GM12891 (cell line): ENCODE results near the gene CHSY1.

ENCODE experiments used
- DNase-seq: peaks from one replicate; pipeline ENCODE4 v3.0.0; 2011; ENCODE audit warnings: low spot score; ENCODE audit not compliant: insufficient read length
- FAIRE-seq: peaks from 2 replicates; lab custom pipeline; 2011; peaks lifted over from hg19 to GRCh38; lab: Jason Lieb, UNC
- PAX5 ChIP-seq: IDR thresholded peaks from 2 replicates; pipeline ENCODE4 v1.6.1; 2011; ENCODE audit warnings: low read length, moderate library complexity, mild to moderate bottlenecking; ENCODE audit not compliant: insufficient read depth, severe bottlenecking
- POLR2A ChIP-seq: IDR thresholded peaks from 2 replicates; pipeline ENCODE4 v1.6.1; 2011; ENCODE audit warnings: low read depth, low read length, control low read depth
- POLR2AphosphoS5 ChIP-seq: IDR thresholded peaks from 2 replicates; pipeline ENCODE4 v1.6.1; 2011; ENCODE audit warnings: low read depth, low read length, control low read depth
- POU2F2 ChIP-seq: IDR thresholded peaks from 2 replicates; pipeline ENCODE4 v1.6.1; 2011; ENCODE audit warnings: low read depth, mild to moderate bottlenecking, control low read depth, low read length, moderate library complexity
- SPI1 ChIP-seq: IDR thresholded peaks from 2 replicates; pipeline ENCODE4 v1.6.1; 2011; ENCODE audit warnings: low read depth, low read length, control low read depth
- TAF1 ChIP-seq: IDR thresholded peaks from 2 replicates; pipeline ENCODE4 v1.6.1; 2011; ENCODE audit warnings: low read depth, low read length, control low read depth

CHSY1 gene

DNA sequence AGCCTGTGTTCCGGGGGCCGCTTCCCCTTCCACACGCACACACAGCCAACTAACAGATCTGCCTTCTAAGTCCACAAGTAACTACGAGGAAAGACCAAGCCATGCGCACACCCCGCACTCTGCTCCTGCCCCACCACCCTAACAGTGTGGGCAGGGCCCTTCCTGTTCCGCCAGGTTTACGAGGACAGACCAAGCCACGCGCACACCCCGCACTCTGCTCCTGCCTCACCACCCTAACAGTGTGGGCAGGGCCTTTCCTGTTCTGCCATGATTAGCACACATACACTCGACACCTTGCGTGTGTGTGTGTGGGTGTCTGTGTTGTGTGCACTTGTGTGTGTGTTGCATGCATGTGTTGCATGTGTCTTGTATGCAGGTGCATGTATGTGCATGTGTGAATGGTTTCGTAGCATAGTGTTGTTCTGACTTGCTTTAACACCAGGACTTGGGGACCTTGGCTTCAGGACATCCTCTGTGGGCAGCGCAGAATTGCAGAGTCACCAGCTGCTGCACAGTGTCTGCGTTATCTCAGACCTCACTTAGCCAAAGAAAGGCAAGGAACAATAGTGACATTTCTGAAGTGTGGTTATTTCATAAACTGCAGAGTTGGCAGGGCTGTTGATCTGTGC is 114.4 kb downstream of the CHSY1 start:
- no peak for DNase-seq
- TF ChIP-seq POLR2A (no peak), POLR2AphosphoS5 (no peak), SPI1 (no peak), TAF1 (no peak), POU2F2 (no peak), PAX5 (no peak)
- FAIRE-seq: peak; percentile 84

DNA sequence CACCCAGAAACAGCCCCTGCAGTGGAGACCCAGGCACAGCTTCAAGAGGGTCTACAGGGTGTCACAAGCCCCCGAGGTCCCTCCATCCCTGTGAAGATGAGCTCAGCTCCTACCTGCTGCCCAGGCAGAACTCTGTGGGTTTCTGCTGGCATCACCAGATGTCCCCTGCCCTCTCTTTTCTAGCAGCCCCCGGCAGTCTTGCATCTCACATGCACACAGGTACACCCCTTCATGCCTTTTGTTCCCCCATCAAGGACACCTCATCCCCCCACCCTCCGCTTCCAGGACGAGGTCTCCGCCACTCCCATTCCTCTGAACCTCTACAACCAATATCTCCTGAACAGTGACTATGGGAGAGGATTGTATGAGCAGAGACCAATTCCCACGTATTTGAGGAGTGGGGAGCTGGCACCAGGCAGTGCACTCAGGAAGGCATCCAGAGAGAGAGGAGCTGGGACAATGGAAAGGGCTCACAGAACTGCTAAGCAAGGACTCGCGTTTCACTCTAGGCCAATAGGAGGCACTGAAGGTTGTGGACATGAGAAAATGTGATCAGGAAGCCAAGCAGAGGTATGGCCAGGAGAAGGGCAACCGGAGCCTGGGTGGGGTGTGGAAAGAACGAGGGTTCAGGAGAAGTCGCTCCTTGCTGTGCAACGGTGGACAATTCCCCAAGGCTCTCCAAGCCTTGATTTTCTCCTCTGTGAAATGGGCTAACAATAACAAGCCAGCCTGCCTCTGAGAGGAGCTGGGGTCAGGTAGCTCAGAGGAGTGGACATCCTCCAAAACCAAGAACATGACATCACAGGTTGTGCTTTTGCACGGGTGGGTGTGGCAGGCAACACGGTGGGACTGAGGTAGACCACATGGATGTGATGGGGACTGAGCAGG is 115.2 kb downstream of the CHSY1 start:
- no peak for DNase-seq
- TF ChIP-seq POLR2A (no peak), TAF1 (no peak), POLR2AphosphoS5 (no peak), SPI1 (no peak), PAX5 (no peak), POU2F2 (no peak)
- no peak for FAIRE-seq

DNA sequence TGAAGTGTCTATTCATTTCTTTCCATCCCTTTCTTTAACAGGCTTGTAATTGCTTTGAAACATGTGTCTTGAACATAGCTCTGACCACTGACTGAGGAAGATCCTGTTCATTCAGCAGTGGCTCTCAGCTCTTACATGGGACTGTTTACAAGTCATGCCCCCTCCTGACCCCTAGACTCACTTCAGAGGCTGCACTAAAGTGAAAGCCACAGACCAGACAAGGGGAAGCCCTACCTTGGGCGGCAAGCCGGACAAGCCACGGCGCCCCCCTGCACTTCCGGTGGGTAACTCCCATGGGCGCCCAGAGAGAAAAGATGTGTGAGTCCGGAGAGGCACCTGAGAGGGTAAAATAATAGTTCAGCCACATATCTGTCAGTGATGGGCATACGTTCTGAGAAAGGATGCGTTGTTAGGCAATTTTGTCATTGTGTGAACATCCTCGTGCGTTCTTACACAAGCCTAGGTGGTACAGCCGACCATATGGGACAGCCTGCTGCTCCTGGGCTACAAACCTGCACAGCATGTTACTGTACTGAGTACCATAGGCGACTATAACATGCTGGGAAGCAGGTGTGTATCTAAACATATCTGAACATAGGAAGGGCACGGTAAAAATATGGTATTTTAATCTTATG is 116.2 kb downstream of the CHSY1 start:
- FAIRE-seq: peak; percentile 89
- no peak for DNase-seq
- no peak for TF ChIP-seq POU2F2
- TF ChIP-seq SPI1: 0 out of 2 replicates have a peak, but pooled peaks have one; percentile 4

DNA sequence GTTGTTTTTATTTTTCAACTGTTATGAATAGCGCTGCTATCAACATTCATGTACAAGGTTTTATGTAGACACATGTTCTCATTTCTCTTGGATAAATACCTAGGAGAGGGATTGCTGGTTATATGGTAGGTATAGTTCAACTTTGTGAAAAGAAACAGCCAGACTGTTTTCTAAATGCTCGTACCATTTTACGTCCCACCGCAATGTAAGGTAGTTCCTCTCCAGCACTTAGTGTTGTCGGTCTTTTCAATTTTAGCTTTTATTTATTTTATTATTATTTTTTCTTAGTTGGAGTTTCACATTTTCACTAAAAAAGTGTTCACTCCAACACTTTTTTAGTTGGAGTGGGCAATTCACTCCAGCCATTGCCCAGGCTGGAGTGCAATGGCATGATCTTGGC is 117.1 kb downstream of the CHSY1 start:
- DNase-seq (no peak), FAIRE-seq (no peak)
- TF ChIP-seq POU2F2 (no peak), TAF1 (no peak)

DNA sequence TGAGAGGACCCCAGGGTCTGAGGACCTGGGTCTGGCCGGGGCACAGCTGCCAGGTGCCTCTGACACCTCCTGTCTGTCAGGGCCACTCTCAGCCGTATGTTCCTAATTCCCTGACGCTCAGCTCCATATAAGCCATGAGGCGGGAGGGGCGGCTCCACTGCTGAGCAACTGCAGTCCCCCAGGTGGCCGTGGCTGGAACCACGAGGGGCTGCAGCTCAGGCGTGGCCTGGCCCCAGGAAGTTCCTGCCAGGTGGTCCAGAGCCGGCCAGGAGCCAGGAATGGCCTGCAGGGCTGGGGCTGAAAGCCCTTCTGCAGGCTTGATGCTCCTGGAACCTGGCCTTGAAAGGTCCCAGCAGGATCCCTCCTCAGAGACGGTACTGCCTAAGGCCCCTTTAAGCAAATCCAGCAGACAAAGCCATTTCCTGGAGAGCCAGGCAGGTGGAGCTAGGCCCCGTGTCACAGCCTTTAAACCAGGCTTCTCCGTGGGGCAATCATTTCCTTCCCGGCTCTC is 118.0 kb downstream of the CHSY1 start:
- TF ChIP-seq TAF1 (no peak), POLR2AphosphoS5 (no peak), SPI1 (no peak), POU2F2 (no peak), POLR2A (no peak), PAX5 (no peak)
- DNase-seq (no peak), FAIRE-seq (no peak)

DNA sequence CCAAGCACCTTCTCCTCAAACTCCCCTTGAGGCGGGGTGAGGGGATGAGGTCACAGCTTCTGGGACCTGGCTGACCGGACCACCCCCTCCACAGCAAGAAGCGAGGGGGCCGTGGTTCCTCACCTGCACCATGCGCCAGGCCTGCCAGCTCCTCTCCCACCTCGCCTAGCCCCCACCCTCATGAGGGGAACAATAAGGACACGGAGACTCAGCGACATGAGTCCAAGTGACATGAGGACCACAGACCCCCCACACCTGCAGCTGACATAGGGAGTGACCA is 118.7 kb downstream of the CHSY1 start:
- TF ChIP-seq TAF1 (no peak), PAX5 (no peak), POLR2A (no peak), SPI1 (no peak), POU2F2 (no peak), POLR2AphosphoS5 (no peak)
- DNase-seq (no peak), FAIRE-seq (no peak)

DNA sequence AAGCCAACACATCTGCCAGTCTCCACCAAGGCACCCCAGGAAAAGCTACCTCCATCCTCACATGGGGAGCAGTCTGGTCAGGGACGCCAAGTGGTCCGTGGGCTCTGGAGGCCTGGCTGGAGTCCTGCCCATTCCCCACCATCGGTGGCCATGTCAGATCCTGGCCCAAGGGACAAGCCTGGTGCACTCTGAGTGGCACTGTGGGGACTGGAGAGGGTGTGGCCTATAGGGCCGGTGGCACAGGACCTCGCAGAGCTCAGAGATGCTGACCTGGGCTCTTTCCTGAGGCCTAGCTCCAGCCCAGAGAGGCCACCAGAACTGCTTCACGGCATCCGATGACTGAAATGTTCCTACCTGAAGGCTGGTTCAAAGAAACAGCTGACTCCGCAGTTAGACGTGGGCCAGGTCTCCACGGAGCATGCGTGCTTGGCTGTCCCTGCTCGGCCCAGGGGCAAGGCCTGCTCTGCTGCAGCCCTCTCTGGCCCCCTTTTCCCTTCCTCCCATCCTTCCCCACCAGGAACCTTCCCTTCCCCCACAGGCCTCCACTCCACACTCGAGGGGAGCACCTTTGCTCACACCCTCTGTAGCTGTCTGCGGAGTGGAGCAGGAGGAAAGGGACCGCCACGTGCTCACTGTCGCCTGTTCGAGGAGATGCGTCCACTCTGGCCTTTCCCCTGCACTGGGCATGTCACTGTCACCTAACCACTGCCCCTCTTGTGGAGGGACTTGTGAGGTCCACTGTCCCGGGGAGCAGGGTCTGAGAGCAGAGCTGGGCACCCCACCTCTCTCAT is 119.3 kb downstream of the CHSY1 start:
- no peak for TF ChIP-seq PAX5
- TF ChIP-seq SPI1: no peak
- no peak for TF ChIP-seq TAF1
- TF ChIP-seq POU2F2: no peak
- TF ChIP-seq POLR2A: no peak
- no peak for TF ChIP-seq POLR2AphosphoS5
- DNase-seq: no peak
- FAIRE-seq: no peak

DNA sequence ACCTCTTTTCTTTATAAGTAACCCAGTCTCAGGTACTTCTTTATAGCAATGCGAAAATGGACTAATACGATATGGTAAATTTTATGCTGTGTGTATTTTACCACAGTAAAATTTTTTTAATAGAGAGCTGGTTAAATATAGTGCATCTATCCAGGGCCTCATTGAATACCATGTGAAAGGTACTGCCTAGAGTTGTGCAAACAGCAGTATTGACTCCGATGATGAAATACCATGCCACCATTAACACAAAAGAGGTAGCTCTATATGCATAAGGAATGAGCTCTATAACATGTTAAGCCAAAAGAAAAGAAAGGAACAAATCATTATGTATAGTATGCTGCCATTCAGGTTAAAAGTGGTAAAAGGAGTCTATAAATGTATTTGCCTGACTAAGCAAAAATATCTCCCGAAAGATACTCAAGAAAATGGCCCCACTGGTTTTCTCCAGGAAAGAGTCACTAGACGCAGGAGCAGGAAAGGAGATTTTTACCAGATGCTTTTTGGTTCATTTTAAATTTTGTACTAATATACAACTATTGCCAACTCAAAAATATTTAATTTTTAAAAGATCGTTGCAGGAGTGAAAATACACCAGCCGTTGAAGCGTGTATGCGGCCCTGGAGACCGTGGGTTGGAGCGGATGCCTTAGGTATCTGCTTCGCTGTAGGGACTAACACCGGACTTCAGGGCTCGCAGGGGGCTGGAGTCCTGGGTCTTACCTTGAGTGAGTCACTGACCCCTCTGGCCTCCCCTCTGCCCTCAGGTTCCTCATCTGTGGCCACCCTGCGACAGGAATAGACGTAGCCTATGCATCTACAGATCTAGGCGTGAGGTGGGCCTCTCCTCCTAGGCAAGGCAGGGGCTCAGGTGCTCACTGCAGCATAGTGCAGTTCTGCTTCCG is 120.1 kb downstream of the CHSY1 start:
- FAIRE-seq: no peak
- TF ChIP-seq POLR2AphosphoS5 (no peak), PAX5 (no peak), SPI1 (no peak), POLR2A (no peak), TAF1 (no peak), POU2F2 (no peak)
- no peak for DNase-seq

DNA sequence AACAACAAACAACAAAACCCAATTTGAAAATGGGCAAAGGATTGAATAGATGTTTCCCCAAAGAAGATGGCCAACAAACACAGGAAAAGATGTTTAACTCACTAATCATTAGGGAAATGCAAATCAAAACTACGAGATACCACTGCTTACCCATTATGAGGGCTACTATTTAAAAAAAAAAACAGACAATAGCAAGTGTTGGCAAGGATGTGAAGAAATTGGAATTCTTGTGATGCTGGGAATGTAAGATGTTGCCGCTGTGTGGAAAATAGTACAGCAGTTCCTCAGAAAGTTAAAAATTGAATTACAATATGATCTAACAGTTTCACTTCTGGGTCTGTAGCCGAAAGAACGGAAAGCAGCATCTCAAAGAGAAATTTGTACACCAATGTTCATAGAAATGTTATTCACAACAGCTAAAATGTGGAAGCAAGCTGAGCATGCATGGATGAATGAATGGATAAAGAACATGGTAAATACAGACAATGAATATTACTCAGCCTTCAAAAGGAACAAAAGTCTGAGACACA is 121.9 kb downstream of the CHSY1 start:
- TF ChIP-seq POLR2A (no peak), POLR2AphosphoS5 (no peak), POU2F2 (no peak), SPI1 (peak; percentile 45; the same call in 1 of the 2 replicates)
- FAIRE-seq: no peak
- no peak for DNase-seq
